OCI-LY3 (cell line): ENCODE data around the gene ZNF263.
"Not testable (repeated sequence)": the region's sequence is repeated elsewhere in the genome, so short reads cannot be mapped to it uniquely, and the experiment has no call there.

Source experiments
- H2AFZ ChIP-seq: fragments of 200-600, 300-600 bp; shearing (Covaris generic); 2 replicates; pipeline ENCODE4 v1.6.0; 2014; ENCODE audit warnings: antibody characterized with exemption, low read depth, low read length
- H3K27ac ChIP-seq: fragments of 200-600, 300-600 bp; sonication (generic); 2 replicates; pipeline ENCODE4 v1.5.1; 2014; ENCODE audit warnings: mild to moderate bottlenecking, low read length, moderate library complexity, mixed read lengths
- H3K27me3 ChIP-seq: fragments of 200-600, 300-600 bp; sonication (generic); 2 replicates; pipeline ENCODE4 v1.6.1; 2014; ENCODE audit warnings: low read depth, low read length, mixed read lengths
- H3K36me3 ChIP-seq: fragments of 200-600, 300-600 bp; sonication (generic); replicated peaks from 2 replicates; pipeline ENCODE3; 2014; ENCODE audit warnings: low read depth, low read length, mixed read lengths
- H3K4me1 ChIP-seq: fragments of 300-600, 200-600 bp; sonication (generic); 2 replicates; pipeline ENCODE4 v1.6.1; 2014; ENCODE audit warnings: low read length, mixed read lengths
- H3K4me2 ChIP-seq: fragments of 200-600, 300-600 bp; sonication (generic); 2 replicates; pipeline ENCODE4 v1.6.1; 2014; ENCODE audit warnings: low read length, mixed read lengths
- H3K4me3 ChIP-seq: fragments of 300-600, 200-600 bp; sonication (generic); 2 replicates; pipeline ENCODE4 v1.5.1; 2014; ENCODE audit warnings: antibody characterized with exemption, mild to moderate bottlenecking, low read length, moderate library complexity
- H3K79me2 ChIP-seq: fragments of 300-600, 200-600 bp; shearing (Covaris generic); 2 replicates; pipeline ENCODE4 v1.6.1; 2014; ENCODE audit warnings: mild to moderate bottlenecking, low read length, mixed read lengths
- H3K9ac ChIP-seq: fragments of 300-600, 200-600 bp; shearing (Covaris generic); 2 replicates; pipeline ENCODE4 v1.6.0; 2014; ENCODE audit warnings: mild to moderate bottlenecking, low read length, moderate library complexity
- H3K9me3 ChIP-seq: fragments of 200-600, 300-600 bp; shearing (Covaris generic); 2 replicates; pipeline ENCODE4 v1.6.1; 2014; ENCODE audit warnings: low read length, mixed read lengths; ENCODE audit not compliant: insufficient read depth
- H4K20me1 ChIP-seq: fragments of 200-600, 300-600 bp; sonication (generic); 2 replicates; pipeline ENCODE4 v1.6.1; 2016; ENCODE audit warnings: low read length, mixed read lengths; ENCODE audit not compliant: insufficient read depth
- CTCF ChIP-seq: fragments of 200-600, 300-600 bp; sonication (generic); IDR thresholded peaks from 2 replicates; pipeline ENCODE4 v1.5.1; 2014; ENCODE audit warnings: antibody characterized with exemption, low read length, low read depth
- EZH2phosphoT487 ChIP-seq: fragments of 200-600 bp; shearing (Covaris generic); IDR thresholded peaks from 2 replicates; pipeline ENCODE4 v1.6.1; 2018; ENCODE audit warnings: antibody characterized with exemption, mixed run types, low read depth

Gene ZNF263

GRCh38 chr16:3266873-3267537, 16.3 kb upstream of the ZNF263 start:
- H2AFZ ChIP-seq = no peak overlapping the region

GRCh38 chr16:3268294-3268693, 15.0 kb upstream of the ZNF263 start:
- H3K9ac ChIP-seq = no peak overlapping the region
- no peak overlapping the region for H3K4me2 ChIP-seq
- 0 out of 2 replicates have a peak, but pooled peaks cover 4% of the 10 kb centered on the region for H3K79me2 ChIP-seq
- H4K20me1 ChIP-seq = no peaks in the 10 kb centered on the region
- H3K4me3 ChIP-seq = no peak overlapping the region
- no peak for TF ChIP-seq CTCF
- no peak for TF ChIP-seq EZH2phosphoT487
- no peaks in the 10 kb centered on the region for H3K36me3 ChIP-seq
- H3K9me3 ChIP-seq = no peaks in the 10 kb centered on the region
- H3K27ac ChIP-seq = no peak overlapping the region
- no peak overlapping the region for H2AFZ ChIP-seq
- H3K4me1 ChIP-seq = peaks cover 4% of the 10 kb centered on the region
- H3K27me3 ChIP-seq = no peaks in the 10 kb centered on the region

More at GRCh38 chr16:3266873-3267537, 16.3 kb upstream of the ZNF263 start:
- 0 out of 2 replicates have a peak, but pooled peaks cover 4% of the 10 kb centered on the region for H3K79me2 ChIP-seq
- no peaks in the 10 kb centered on the region for H4K20me1 ChIP-seq
- no peaks in the 10 kb centered on the region for H3K36me3 ChIP-seq
- H3K4me1 ChIP-seq = peaks cover 4% of the 10 kb centered on the region
- TF ChIP-seq EZH2phosphoT487 = no peak
- TF ChIP-seq CTCF = peak; percentile 56
- H3K4me3 ChIP-seq = no peak overlapping the region
- H3K9ac ChIP-seq = no peak overlapping the region
- no peak overlapping the region for H3K4me2 ChIP-seq
- no peak overlapping the region for H3K27ac ChIP-seq
- no peaks in the 10 kb centered on the region for H3K27me3 ChIP-seq
- H3K9me3 ChIP-seq = no peaks in the 10 kb centered on the region

- H3K9me3 ChIP-seq, H3K4me2 ChIP-seq: not testable (repeated sequence)
These were observed 12.6 kb upstream of the ZNF263 start for GRCh38 chr16:3270718-3271117.

GRCh38 chr16:3271281-3271680, 12.0 kb upstream of the ZNF263 start:
- not testable (repeated sequence) for H3K4me1 ChIP-seq, H3K36me3 ChIP-seq, H3K9me3 ChIP-seq, H4K20me1 ChIP-seq, H3K27me3 ChIP-seq, H3K4me2 ChIP-seq, H2AFZ ChIP-seq, H3K79me2 ChIP-seq, H3K27ac ChIP-seq, H3K9ac ChIP-seq, H3K4me3 ChIP-seq

More at GRCh38 chr16:3270718-3271117, 12.6 kb upstream of the ZNF263 start:
- not testable (repeated sequence) for H2AFZ ChIP-seq, H3K4me3 ChIP-seq, H3K79me2 ChIP-seq, H3K4me1 ChIP-seq, H4K20me1 ChIP-seq, H3K27me3 ChIP-seq, H3K36me3 ChIP-seq, H3K27ac ChIP-seq, H3K9ac ChIP-seq

- Histone ChIP-seq H3K79me2 (no peaks in the 10 kb centered on the region), H3K9ac (no peak overlapping the region), H3K4me1 (no peaks in the 10 kb centered on the region), H3K4me3 (no peak overlapping the region), H2AFZ (no peak overlapping the region), H3K36me3 (no peaks in the 10 kb centered on the region), H3K27ac (no peak overlapping the region), H3K27me3 (peaks cover 12% of the 10 kb centered on the region), H3K4me2 (peak overlapping the region; percentile 4; the same call in 1 of the 2 replicates), H4K20me1 (no peaks in the 10 kb centered on the region), H3K9me3 (no peaks in the 10 kb centered on the region)
- TF ChIP-seq CTCF (no peak), EZH2phosphoT487 (no peak)
These were observed 8.8 kb upstream of the ZNF263 start for GRCh38 chr16:3274490-3274889.
